NK-92 (cell line): ENCODE data around the gene TDRD10.
"Not testable (repeated sequence)": the region's sequence is repeated elsewhere in the genome, so short reads cannot be mapped to it uniquely, and the experiment has no call there.

Experiments
- DNase-seq: peaks from one replicate; lab custom pipeline; 2025; ENCODE audit not compliant: unreplicated experiment; lab: John Stamatoyannopoulos, UW

The TDRD10 gene

DNA sequence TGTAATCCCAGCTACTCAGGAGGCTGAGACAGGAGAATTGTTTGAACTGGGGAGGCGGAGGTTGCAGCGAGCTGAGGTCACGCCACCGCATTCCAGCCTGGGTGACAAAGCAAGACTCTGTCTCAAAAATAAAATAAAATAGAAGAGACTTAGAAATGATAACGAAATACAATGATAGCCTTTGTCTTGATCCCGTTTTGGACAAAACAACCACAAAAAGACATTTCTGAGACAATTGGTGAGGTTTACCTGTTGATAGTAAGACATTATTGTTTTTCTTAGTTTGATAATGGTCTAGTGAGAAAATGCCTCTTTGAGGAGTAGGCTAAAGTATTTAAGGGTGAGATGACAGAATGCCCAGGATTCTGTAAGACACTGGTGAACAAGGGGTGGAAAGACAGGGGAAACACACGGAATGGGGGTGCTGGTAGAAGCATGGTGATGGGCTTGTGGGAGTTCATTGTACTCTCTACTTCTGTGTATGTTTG is 12.1 kb downstream of the TDRD10 start:
- no peak for DNase-seq

DNA sequence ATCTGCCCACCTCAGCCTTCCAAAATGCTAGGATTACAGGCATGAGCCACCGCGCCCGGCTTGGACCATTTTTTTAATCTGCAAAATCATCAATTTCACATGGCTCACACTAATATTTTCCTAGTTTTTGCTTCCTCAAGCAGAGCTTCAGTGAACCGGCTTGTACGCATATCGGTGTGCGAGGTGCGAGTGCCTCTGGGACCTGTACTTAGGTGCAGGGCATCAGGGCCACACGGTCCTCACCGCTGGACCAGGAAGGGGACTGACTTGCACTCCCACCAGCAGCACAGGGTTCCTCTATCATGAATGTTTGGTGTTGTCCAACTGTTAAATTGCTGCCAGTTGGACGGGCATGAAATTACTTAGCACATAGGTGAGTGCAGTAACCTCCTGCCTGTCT is 15.6 kb downstream of the TDRD10 start:
- no peak for DNase-seq

DNA sequence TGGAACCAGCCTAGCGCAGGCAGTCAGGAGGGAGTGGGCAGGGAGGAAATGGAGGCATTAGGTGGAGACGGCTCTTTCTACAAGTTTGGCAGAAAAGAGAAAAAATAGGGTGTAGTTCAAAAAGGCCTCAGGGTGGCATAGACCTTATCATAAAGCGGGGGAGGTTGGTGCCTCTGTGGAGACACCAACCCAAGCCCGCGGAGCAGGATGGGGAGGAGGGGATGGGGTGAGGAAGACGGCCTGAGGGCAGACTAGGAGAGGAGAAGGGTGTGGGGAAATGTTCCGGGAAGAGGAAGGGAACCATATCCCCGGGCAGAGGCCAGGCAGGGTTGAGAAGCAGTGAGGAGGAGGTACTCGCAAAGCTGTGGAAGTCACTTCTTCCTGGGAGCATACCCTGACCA is 17.6 kb downstream of the TDRD10 start:
- DNase-seq, result no peak

DNA sequence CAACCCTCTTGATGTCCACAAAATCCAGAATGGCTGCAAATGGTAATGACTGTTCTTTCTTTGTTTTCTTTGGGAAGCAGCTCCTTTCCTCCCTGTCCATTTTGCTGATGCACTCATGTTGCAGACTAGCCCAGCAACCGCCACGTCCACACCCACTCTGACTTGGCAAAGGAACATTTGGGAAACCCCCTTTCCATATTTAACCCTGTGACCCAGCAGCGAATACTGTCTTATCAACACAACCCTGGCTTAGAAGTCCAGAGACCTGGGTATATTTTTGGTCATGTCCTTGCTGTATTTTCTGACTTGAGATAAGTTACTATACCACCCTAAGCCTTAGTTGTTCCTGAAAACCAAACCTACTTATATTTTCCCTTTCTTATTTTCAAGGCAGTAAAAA is 18.3 kb downstream of the TDRD10 start:
- no peak for DNase-seq

DNA sequence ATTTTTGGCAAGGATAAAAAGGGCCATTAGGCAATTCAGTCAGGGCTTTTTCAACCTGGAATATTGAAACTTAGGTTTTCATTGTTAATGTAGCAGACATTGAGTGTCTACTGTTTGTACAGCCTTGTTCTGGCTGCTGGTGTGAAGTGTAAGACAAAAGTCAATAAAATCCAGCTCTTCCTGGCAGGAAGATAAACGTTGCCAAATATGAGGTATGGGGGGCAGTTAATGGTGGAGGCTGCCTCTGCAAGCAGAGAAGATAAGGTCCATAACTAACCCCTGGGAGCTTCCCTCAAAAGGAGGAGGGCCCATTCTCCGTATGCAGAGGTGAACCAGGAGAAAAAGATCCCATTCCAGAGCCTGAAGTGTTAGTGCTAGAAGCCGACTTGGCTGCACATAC is 19.7 kb downstream of the TDRD10 start:
- DNase-seq, result no peak

DNA sequence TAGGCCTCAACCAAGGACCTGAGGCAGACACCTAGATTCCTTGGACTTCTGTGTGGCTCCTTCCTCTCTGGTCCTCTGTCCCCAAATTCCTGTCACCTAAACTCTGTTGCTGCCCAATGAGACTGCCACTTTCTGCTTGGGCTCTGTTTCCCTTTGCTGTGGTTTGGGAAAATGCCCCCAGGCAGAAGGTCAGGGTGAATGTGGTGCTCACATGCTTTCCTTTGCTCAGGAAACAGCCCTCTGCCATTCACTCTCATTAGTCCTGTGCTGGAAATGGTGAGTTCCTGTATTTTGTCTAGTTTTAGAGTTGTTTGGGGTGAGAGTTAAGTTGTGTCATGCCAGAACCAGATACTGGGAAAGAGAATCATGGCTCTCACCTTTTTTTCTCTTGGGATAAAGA is 22.9 kb downstream of the TDRD10 start:
- DNase-seq, result no peak

DNA sequence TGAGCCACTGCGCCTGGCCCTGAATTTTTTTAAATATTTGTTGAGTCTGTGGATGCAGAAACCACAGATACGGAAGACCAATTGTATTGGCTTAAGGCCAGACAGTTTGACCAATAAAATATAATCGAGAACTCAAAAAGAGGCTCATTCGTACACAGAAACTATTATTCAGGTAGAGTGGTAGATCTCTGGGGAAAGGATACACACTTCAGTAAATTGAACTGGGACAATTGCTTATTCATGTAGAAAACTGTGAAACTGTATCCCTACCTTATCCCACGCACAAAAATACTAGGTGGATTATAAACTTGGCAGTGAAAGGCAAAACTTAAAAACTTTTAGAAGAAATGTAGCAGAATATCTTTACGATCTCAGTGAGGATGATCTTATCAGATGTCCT is 25.2 kb downstream of the TDRD10 start:
- no peak for DNase-seq

DNA sequence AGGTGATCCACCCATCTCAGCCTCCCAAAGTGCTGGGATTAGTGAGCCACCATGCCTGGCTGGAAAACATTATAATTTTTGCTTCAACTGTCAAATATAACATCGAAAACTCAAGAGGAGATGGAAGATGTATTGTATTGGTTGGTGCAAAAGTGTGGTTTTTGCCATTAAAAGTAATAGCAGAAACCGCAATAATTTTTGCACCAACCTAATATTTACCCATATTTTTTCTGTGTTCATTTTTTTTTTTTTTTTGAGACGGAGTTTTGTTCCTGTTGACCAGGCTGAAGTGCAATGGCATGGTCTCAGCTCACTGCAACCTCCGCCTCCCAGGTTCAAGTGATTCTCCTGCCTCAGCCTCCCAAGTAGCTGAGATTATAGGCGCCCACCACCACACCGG is 27.3 kb downstream of the TDRD10 start:
- DNase-seq, result no peak

DNA sequence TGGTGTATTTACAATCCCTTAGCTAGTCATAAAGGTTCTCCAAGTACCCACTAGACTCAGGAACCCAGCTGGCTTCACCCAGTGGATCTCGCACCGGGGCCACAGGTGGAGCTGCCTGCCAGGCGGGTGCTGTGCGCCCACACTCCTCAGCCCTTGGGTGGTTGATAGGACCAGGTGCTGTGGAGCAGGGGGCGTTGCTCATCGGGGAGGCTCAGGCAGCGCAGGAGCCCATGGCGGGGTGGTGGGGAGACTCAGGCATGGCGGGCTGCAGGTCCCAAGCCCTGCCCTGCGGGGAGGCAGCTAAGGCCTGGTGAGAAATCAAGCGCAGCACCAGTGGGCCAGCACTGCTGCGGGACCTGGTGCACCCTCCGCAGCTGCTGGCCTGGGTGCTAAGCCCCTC is 29.9 kb downstream of the TDRD10 start:
- not testable (repeated sequence) for DNase-seq

DNA sequence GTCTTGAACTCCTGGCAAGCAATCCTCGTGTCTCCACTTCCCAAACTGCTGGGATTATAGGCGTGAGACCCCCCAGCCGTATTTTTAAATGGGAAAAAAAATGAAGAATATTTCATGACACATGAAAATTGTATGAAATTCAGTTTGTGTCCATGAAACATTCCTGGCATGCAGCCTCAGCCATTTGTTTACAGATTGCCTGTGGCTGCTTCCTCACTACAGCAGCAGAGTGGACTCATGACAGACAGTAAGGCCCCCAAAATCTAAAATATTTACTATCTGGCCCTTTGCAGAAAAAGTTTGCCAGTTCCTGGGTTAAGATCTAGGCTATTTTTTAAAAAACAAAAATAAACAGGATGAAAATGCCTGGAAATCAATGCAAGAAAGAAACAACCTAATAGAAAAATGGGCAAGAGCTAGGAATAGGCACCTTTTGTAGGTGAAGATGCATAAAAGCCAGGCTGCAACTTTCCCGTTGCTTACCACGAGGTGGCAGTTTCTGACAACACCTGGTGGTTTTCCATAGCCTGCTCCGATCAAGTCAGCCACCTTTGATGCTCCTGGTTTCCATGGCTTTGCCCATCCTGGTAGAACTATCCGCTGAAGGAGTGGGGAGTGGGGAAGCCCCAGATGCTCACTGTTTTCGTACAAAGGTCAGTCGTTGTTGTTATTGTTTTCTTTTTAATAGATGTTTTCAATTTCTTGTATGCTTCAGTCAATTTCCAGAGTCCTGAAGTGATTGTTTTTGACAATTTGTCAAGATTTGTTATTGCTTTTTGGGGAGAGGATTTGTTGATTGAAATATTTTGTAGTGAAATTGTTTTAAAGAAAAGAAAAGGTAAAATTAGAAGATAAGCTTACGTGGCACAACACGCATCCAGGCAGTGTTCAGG is 32.2 kb downstream of the TDRD10 start:
- no peak for DNase-seq

DNA sequence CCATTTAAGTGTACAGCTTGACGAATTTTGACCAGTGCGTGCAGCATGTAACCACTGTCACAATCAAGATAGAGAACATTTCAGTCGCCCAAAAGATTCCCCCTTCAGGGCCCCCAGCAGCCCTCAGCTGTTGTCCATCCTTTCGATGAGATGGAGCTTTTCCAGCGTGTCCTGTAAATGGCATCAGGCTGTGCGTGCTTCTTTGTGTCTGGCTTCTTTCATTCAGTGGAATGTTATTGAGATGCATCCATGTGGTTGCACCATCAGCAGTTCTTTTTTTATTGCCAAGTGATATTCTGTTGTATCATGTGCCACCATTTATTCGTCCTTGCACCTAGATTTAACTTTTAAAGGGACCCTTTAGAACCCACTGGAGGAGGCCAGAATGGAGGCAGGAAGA is 34.6 kb downstream of the TDRD10 start:
- DNase-seq, result no peak

DNA sequence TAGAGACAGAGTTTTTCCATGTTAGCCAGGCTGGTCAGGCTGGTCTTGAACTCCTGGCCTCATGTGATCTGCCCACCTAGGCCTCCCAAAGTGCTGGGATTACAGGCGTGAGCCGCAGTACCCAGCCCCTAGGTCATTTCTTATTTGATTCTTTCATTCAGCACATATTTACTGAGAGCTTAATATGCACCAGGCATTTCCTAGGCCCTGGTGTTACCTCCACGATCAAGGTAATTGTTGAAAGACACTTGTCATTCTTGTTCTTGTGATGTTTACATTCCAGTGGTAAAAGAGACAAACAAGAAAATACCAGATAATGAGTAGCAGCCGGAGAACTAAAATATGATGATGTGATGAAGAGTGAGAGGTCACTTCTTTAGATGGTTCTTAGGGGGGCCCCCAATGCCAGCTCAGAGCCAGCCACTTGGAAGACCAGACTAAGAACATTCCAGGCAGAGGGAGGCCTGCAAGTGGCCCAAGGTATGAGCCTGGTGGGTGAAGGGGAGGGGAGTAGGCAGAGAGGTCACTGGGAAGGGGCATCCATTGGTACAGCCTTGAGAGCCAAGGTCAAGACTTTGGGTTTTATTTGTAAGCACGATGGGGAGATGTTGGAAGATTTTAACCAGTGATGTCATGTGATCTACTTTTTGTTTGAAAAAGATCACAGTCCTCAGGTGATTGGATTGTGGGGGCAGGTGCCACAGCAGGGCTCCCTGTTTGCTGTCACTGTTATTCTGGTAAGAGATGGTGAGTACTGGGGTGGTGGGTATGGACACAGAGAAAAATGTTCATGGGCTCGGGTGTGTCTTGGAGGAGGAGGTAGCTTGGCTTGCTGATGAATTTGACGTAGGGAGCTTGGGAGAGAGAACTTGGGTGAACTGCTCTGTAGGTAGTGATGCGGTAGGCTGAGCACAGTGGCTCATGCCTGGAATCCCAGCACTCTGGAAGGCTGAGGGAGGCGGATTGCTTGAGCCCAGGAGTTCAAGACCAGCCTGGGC is 37.8 kb downstream of the TDRD10 start:
- DNase-seq, result no peak

DNA sequence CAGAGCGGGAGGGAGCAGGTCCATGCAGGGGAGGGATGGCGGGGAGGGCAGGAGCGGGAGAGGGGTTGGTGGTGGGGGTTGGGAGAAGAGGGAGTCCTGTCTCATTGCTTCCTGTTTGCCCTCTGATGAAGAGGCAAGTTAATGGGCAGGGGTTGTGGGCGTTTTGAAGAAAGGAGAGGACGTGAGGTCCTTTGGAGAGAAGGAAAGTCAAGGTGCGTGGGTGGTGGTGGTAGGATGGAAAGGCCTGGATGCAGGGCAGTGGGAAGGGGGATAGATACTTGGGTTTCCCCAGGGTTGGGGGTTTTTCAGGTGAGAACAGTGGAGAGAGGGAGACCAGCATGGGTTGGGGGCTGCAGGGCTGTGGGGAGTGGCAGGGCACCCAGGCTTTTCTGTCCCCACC is 39.2 kb downstream of the TDRD10 start:
- no peak for DNase-seq

DNA sequence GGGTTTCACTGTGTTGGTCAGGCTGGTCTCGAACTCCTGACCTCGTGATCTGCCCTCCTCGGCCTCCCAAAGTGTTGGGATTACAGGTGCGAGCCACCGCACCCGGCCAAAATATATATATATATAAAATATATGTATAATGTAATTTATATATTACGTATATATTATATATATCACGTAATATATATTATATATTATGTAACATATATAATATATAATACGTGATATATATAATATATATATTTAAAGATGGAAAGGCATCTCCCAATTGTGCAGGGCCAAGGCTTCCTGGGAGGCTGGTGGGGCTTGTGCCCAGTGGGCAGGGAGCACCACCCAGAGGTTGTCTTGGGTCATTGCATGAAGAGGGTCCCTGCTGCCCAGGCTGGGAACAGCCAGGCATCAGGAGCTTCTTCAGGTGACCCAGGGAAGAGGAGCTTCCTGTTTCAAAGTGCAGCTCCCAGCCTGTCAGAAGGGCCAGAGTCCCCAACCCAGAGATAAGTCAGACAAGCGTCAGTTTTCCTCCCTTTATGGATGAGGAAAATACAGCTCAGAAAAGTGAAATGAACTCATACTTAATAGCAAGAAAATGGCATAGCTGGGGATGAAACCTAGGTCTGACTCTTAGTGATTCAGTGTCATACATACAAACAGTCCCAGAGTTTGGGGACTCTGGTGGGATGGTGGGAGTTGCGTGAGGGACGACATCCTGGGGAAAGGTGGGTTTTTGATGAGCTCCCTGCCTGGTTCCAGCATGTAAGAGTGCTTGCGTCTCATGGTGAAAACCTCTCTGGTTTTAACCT is 44.4 kb downstream of the TDRD10 start:
- no peak for DNase-seq

DNA sequence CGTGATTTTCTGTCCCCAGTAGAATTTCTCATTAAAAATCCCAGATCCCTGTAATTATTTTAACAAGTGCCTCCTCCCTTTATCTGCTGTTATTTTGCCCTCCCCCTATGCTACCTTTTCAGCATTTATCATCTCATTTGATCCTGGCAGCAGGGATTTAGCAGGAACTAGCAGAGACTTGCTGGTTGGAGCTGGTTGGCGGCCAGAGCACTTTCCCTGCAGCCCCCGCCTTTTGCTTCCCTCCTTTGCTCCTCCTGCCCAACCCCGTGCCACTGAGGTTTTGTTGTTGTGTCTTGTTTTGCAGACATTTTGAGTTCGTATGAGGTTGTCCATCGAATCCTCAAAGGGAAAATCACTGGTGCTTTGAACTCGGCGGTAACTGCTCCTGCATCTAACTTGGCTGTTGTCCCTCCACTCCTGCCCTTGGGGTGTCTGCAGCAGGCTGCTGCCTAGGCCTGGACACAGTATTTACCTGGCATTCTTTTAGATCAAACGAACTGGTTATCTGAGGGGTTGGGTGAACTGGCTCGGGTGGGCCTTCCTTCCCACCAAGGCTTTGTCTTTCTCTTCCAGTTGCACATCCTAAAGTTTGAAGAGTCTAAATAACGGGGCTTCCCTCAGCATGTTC is 45.2 kb downstream of the TDRD10 start:
- DNase-seq, result no peak

DNA sequence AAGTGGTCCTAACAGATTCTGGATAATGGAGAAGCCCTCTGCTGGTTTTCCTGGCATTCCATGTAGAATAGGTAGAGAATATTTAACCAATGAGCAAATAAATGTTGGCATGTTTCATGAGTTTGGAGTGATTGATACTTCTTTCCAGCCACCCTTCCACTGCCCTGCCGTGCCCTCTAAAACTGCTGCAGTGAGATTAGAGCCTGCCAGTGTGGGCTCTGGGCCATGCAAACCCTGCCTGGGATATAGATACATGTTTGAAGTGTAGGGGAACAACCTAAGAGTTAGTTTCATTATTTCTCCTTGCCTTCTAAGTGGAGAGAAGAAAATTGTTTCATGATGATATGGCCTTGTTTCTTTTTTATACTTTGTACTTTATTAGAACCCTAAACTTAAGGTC is 46.0 kb downstream of the TDRD10 start:
- DNase-seq, result no peak

DNA sequence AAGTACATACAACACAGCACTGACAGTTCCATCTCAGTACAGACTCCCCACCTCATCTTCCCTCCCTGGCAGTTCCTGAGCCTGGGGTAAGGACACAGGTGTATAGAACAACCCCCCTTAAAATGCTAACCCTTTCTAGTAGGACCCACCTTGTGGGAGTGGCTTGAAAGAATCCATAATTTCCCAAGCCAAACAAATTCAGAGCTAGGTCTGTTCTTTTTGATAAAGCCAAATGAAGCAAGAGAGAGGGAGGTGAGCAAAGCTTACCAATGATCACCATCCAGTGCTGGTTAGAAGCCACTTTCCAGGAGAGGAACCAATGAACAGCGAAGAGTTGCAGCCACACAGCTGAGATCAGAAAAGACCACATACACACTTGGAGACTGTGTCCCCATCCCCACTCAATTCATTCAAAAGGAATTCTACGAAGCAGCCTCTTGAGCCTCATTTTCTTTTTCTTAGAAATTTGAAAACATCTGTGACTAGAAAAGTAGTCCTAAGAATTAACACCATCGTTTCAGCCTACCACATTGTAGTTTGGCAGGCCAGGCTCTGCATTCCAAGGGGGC is 47.3 kb downstream of the TDRD10 start:
- DNase-seq, result no peak

DNA sequence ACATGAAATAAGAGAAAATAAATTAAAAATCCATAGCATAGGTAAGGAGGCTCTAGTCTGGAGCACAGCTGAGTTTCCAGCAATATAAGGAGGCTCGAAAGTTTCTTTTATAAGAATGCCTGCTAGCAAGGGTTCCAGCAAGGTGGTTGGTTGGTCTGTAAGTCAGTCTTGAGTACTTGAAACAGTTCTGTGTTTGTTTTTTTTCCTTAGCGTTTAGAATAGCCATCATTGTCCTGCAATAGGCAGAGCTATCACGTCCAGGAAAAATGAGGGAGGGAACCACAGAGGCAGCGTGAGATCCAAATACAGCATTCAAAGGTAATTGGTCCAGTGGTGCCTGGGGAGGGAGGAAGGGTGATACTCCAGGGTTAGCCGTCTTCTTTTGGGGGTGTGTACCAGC is 48.1 kb downstream of the TDRD10 start:
- no peak for DNase-seq

DNA sequence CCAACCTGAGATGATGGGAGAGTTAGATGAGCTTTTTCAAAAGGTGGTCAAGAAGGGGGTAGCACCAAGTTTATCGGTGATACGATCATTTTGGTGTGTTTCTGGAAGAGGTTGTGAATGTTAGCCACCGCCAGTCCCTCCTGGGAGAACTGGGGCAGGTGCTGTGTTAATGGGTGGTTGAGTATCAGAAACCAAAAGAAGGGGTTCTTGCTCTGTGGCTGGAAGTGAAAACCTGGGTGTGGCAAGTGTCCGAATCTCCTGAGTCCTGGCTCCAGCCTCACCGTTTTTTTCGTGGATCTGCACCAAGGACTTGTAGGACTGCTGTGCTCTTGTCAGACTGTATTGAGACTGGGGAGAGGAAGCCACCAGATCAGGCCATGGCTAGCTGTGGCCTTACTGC is 48.6 kb downstream of the TDRD10 start:
- DNase-seq, result no peak

DNA sequence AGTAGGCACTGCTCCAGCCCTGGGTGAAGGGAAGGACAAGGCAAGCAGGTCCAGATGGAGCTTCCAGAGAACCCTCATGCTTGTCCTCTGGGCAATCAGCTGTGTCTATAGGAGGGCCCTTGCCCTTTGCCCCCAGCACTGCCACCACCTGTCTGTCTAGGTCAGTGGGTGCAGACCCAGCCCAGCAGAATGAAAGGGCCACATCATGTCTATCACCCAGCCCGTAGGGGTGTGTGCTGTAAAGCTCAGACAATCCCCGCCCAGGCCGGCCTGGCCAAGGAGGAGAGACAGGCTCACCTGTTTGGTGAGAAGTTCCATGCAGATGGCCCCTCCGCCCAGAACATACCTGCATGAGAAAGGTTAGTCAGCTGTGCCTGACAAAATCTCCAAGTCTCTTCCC is 49.5 kb downstream of the TDRD10 start:
- DNase-seq, result no peak
